ENCODE measurements around the gene HAUS5. TPM values are rescaled to one million over a fixed set of nuclear protein-coding genes. Genes with fewer than 3 reads are reported as not detected.
A peak's percentile ranks its signal among the peaks of the same experiment; 100 is the strongest.

Gene HAUS5, protein sequence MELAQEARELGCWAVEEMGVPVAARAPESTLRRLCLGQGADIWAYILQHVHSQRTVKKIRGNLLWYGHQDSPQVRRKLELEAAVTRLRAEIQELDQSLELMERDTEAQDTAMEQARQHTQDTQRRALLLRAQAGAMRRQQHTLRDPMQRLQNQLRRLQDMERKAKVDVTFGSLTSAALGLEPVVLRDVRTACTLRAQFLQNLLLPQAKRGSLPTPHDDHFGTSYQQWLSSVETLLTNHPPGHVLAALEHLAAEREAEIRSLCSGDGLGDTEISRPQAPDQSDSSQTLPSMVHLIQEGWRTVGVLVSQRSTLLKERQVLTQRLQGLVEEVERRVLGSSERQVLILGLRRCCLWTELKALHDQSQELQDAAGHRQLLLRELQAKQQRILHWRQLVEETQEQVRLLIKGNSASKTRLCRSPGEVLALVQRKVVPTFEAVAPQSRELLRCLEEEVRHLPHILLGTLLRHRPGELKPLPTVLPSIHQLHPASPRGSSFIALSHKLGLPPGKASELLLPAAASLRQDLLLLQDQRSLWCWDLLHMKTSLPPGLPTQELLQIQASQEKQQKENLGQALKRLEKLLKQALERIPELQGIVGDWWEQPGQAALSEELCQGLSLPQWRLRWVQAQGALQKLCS
- total RNA-seq = 10 to 100 TPM in 1 of 2 donors, 1 to 10 TPM in 1; 9.6 to 14.5 TPM

DNA sequence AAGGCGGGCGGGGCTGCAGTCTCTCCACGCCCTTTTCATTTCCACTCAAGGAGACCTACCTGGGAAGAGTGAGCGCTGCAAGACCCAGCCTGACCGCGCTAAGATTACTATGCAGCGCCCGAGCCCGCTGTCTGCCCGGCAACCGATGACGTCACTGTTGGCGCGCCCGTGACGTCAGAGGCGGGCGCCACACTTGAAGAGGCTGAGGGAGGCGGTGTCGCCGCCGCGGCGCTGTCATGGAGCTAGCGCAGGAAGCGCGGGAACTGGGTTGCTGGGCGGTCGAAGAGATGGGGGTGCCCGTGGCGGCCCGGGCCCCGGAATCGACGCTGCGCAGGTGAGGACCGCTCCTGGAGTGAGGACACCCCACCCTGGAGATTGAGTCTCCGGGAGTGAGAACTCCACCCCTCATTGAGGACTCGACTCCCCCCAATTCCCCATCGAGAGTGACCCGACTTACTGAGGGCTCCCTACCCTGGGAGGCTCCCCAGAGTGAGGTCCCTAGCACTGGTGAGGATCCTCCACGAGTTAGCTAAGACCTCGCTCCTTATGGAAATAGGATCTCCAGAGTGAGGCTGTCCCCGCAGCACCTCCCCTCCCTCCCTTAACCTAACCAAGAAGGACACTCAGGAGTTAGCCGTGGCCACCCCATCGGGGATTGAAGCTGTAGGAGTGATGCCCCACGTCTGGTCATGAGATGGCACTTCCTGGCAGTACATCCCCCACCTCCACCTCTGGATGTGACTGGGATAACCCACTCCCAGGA lies at the start of gene HAUS5:
TSS of gene HAUS5 (plus strand) at position 177 of the 763 bp plus-strand sequence. CDS start at position 237, 60 bp downstream.
- TF ChIP-seq POLR2A (IDR thresholded peaks at IDR 0.05) = peak; percentile 8 to 71 (median 62)
- TF ChIP-seq, protein P1, sequence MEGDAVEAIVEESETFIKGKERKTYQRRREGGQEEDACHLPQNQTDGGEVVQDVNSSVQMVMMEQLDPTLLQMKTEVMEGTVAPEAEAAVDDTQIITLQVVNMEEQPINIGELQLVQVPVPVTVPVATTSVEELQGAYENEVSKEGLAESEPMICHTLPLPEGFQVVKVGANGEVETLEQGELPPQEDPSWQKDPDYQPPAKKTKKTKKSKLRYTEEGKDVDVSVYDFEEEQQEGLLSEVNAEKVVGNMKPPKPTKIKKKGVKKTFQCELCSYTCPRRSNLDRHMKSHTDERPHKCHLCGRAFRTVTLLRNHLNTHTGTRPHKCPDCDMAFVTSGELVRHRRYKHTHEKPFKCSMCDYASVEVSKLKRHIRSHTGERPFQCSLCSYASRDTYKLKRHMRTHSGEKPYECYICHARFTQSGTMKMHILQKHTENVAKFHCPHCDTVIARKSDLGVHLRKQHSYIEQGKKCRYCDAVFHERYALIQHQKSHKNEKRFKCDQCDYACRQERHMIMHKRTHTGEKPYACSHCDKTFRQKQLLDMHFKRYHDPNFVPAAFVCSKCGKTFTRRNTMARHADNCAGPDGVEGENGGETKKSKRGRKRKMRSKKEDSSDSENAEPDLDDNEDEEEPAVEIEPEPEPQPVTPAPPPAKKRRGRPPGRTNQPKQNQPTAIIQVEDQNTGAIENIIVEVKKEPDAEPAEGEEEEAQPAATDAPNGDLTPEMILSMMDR (IDR thresholded peaks at IDR 0.05) = peak in 4 of 7 experiments; percentile 35 to 57 (median 40)
- Histone ChIP-seq H3K9me3 (no peaks in the 10 kb centered on the region), H3K27ac (peak within 1 kb of the TSS; percentile 1 to 61 (median 52)), H3K4me1 (peaks cover 12% of the 10 kb centered on the region), H3K27me3 (no peaks in the 10 kb centered on the region), H3K36me3 (replicated peaks in 1 of 2; ENCODE audit: insufficient read depth in 1 of 2, low read depth in 2 of 2) (no peaks in the 10 kb centered on the region), H3K4me3 (peak within 1 kb of the TSS; percentile 25 to 32)
- peak; percentile 96 for ATAC-seq
- 0% methylated on average over 10 to 44 of the region's 47 CpGs for WGBS, 2 donors
- peak; percentile 95 to 97 (median 95) for DNase-seq
- intact Hi-C loops (cut with DNase I) = no loop called here

DNA sequence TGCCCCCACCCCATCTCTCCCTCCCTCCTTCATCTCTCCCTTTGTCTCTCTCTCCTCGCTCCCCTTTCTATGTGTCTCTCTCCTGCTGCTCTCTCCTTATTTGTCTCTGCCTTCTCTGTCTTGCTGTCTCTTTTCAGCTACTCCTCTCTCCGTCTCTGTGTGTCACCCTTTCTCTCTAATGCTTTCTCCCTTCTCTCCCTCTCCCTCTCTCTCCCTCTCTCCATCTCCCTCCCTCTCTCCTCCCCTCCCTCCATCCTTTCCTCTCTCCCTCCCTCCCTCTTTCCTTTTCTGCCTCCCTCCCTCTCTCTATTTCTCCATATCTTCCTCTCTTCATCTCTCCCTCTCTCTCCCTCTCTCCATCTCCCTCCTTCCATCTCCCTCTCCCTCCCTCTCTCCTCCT lies 49.8 kb upstream of the HAUS5 start:
- Histone ChIP-seq H3K27me3 (no peaks in the 10 kb centered on the region), H3K4me1 (peaks cover 76% of the 10 kb centered on the region), H3K27ac (no peak overlapping the region), H3K36me3 (replicated peaks in 1 of 2; ENCODE audit: insufficient read depth in 1 of 2, low read depth in 2 of 2) (no peaks in the 10 kb centered on the region), H3K4me3 (no peak overlapping the region), H3K9me3 (no peaks in the 10 kb centered on the region)
- no peak for ATAC-seq
- no peak for TF ChIP-seq POLR2A (IDR thresholded peaks at IDR 0.05)
- TF ChIP-seq, protein P1 (IDR thresholded peaks at IDR 0.05) = no peak
- intact Hi-C loops (cut with DNase I) = no loop called here
- 76 to 84% methylated on average over 2 of the region's 2 CpGs for WGBS, 2 donors
- DNase-seq = no peak

DNA sequence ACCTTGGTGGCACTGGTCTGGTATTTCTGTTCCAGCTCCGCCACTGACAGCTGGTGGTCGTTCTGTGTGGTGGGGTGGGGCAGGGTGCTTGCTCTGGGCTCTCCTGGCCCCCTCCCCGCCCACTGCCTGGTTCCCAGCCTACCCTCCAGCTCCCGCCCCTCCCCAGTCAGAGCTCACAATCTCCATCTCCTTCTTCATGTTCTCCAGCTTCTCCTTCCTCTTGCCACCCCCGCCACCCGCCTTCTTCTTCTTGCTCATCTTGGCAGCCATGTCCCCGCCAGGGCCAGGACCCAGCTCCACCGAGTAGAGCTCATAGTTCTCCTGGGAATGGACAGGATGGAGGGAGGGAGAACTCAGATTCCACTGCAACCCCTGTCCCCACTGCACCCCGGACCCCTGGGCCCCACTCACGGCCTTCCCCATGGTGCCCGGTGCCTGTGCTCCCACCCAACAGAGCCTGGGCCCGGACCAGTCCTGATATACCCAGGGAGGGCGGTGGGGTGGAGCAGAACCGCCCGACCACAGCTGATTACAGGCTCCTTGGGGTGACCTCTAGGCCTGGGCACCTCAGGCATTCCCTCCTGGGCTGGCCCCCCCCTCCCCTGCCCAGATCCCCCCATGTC lies 49.2 kb upstream of the HAUS5 start, which contains the start of gene ATP4A:
TSS of gene ATP4A (minus strand) at position 452 of the 623 bp plus-strand sequence. CDS start at position 423, 29 bp downstream.
- Histone ChIP-seq H3K27me3 (no peaks in the 10 kb centered on the region), H3K4me3 (no peak within 1 kb of the TSS)
- no peak for ATAC-seq

More for the DNA sequence above, 49.2 kb upstream of the HAUS5 start, which contains the start of gene ATP4A:
- H3K9me3 ChIP-seq = no peaks in the 10 kb centered on the region
- WGBS, 2 donors = 77 to 81% methylated on average over 11 to 14 of the region's 15 CpGs
- peaks cover 76% of the 10 kb centered on the region for H3K4me1 ChIP-seq
- H3K27ac ChIP-seq = peak within 1 kb of the TSS in 2 of 4 donors; percentile 72 to 77
- H3K36me3 ChIP-seq (replicated peaks in 1 of 2; ENCODE audit: insufficient read depth in 1 of 2, low read depth in 2 of 2) = no peaks in the 10 kb centered on the region
- TF ChIP-seq, protein P1 (IDR thresholded peaks at IDR 0.05) = no peak
- TF ChIP-seq POLR2A (IDR thresholded peaks at IDR 0.05) = no peak
- intact Hi-C loops (cut with DNase I) = no loop called here
- no peak for DNase-seq

All from body of pancreas (tissue), 4 donors.